GM19193 (cell line): ENCODE measurements around the gene NAB2.

Source experiments
- POLR2A ChIP-seq: IDR thresholded peaks from 4 replicates; pipeline ENCODE4 v1.6.1; 2011; ENCODE audit not compliant: insufficient read depth, insufficient read length; ENCODE audit errors: extremely low read depth

NAB2 gene

DNA sequence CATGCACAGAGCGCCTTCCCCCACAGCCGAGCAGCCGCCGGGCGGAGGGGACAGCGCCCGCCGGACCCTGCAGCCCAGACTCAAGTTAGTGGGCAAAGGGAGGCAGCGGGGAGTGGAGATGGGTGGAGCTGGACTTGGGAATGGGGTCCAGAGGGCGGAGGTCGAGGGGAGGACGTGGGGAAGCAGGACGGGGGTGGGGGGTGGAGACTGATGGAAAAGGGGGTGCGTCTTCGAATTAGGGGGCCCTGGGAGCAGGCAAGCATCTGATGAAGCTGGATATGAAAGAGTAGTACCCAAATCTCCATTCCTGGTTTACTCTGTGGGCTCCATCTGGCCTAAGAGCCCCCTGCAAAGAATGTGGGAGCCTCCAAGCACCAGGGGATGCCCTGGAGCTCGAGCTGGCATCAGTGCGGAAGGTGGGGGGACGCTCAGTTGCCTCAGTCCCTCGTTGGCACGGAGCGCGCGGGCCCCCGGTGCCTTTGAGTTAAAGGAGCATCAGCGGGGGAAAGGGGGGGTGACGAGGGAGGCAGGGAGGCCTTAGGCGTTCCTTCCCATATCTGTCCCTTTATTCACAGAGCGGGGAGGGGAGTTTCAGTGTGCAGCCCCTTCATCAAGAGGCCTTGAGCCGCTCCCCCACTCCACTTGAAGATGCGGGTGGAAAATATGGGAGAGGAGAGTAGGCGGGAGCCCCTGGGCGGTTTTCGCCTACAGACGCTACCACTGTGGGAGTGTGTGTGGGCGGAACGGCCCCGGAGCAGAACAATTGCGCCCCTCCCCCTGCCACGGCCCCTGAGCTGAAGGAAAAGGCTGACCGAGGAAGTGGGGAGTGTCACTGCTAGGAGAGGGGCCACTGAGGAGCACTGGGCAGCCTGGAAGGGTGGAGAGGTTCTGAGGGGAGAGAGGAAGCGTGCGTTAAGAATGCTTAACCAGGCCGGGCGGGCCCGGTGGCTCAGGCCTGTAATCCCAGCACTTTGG, 644 bp downstream of the NAB2 start:
- no peak for TF ChIP-seq POLR2A

DNA sequence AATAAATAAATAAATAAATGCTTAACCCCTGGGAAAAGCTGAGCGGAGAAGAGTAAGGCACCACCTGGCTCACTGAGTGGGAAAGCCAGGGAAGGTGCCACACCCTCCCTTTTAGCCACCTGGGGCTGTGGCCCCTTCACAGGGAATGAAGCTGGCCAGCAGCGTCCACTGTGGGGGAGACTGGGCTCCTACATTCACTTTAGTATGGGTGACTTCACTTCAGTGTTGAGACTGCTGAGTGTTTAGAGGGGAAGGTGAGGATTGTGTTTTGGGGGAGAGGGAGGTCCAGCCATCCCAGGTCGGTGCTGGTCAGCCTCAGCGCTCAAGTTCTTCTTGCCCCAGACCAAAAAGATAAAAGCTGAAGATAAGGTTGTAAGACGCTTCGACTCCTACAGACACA, 1.6 kb downstream of the NAB2 start:
- no peak for TF ChIP-seq POLR2A

DNA sequence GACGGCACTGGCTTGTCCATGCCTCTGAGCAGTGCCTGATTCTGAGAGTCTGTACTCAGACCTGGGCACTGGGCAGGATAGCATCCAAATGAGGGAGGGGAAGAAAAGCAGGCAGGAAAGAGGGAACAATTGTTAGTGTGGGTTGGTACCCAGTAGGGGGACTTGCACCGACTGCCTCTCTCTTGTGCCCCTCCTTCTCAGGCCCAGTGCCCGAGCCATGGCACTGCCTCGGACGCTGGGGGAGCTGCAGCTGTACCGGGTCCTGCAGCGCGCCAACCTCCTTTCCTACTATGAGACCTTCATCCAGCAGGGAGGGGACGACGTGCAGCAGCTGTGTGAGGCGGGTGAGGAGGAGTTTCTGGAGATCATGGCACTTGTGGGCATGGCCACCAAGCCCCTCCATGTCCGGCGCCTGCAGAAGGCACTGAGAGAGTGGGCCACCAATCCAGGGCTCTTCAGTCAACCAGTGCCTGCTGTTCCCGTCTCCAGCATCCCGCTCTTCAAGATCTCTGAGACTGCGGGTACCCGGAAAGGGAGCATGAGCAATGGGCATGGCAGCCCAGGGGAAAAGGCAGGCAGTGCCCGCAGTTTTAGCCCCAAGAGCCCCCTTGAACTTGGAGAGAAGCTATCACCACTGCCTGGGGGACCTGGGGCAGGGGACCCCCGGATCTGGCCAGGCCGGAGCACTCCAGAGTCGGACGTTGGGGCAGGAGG, 2.2 kb downstream of the NAB2 start:
- no peak for TF ChIP-seq POLR2A

DNA sequence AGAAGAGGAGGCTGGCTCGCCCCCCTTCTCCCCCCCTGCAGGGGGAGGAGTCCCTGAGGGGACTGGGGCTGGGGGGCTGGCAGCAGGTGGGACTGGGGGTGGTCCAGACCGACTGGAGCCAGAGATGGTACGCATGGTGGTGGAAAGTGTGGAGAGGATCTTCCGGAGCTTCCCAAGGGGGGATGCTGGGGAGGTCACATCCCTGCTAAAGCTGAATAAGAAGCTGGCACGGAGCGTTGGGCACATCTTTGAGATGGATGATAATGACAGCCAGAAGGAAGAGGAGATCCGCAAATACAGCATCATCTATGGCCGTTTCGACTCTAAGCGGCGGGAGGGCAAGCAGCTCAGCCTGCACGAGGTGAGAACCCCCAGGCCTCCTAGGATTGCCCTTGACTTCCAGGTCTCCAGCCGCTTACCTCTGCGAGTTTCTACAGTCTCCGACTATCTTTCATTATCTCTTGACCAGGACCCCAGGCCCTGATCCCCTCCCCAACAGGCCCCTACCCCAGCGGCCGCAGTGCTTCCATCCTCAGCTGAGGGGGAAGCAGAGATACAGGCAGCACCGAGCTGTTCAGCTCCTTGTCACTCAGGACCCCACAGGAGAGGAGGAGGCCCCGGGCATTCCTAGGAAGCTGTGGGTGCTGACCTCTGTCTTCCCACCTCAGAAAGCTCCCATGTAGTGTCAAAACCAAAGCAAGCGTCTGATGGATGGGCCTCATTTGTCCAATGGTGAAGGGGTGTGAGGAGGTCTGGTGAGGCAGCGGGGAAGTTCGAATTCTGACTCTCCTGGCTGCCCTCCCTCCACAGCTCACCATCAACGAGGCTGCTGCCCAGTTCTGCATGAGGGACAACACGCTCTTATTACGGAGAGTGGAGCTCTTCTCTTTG, 3.0 kb downstream of the NAB2 start:
- TF ChIP-seq POLR2A = no peak

DNA sequence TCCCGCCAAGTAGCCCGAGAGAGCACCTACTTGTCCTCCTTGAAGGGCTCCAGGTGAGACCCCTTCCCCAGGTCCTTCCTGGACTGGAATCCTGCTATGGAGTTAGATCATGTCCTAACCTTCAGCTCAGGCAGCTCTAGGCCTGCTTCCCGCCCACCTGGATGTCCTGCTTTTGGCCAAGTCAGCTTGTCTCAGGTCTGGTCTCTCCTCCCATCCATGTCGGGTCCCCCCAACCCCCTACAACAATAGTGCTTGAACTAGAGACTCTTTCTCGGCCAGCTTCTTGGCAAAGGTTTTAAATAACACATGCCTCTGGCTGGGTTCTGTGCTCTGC, 3.6 kb downstream of the NAB2 start:
- TF ChIP-seq POLR2A = no peak

DNA sequence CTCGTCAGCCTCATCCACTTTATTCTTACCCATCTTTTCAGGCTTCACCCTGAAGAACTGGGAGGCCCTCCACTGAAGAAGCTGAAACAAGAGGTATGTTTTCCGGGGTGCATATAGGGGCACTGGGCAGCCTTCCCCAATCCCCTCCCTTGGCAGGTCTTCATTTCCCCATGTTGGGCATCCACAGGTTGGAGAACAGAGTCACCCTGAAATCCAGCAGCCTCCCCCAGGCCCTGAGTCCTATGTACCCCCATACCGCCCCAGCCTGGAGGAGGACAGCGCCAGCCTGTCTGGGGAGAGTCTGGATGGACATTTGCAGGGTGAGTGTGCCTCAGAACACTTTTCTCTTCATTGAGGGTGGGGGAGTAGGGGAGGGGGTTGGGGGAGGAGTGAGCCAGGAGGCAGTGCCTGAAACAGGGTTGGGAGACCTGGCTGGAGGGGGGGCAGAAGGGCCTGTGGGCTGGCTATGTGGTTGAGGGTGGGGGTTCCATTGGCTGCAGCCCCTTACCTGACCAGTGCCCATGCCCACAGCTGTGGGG, 4.0 kb downstream of the NAB2 start:
- no peak for TF ChIP-seq POLR2A

DNA sequence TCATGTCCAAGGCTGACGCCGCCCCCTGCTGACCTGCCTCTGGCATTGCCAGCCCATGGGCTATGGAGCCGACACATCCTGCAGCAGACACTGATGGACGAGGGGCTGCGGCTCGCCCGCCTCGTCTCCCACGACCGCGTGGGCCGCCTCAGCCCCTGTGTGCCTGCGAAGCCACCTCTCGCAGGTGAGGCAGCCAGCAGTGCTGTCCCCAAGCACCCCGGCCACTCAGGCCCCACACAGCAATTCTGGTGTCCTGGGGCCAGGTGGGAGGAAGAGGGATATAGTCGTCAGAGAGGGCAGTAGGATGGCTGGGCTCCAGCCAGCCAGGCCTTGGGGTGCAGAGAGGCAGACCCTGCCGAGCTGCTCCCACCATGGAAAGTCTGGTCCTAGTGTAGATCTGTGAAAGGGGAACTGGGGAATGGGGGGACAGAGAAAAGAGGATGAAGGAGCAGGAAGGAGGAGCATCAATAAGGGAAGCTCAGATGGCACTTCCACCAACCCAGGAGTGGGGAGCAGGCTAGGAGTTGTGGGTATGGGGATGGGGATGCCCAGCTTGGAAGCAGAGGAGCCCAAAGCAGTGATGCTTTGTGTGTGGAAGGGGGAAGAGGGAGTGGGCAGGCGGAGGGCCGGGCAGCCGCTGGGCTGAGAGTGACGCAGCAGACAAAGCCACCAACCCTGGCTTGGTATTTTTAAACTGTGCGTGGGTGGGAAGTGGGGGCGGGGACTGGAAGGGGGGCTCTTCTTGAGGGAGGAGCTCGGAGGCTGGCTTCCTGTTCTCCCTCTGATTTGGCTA, 4.7 kb downstream of the NAB2 start:
- TF ChIP-seq POLR2A = peak; percentile 35

DNA sequence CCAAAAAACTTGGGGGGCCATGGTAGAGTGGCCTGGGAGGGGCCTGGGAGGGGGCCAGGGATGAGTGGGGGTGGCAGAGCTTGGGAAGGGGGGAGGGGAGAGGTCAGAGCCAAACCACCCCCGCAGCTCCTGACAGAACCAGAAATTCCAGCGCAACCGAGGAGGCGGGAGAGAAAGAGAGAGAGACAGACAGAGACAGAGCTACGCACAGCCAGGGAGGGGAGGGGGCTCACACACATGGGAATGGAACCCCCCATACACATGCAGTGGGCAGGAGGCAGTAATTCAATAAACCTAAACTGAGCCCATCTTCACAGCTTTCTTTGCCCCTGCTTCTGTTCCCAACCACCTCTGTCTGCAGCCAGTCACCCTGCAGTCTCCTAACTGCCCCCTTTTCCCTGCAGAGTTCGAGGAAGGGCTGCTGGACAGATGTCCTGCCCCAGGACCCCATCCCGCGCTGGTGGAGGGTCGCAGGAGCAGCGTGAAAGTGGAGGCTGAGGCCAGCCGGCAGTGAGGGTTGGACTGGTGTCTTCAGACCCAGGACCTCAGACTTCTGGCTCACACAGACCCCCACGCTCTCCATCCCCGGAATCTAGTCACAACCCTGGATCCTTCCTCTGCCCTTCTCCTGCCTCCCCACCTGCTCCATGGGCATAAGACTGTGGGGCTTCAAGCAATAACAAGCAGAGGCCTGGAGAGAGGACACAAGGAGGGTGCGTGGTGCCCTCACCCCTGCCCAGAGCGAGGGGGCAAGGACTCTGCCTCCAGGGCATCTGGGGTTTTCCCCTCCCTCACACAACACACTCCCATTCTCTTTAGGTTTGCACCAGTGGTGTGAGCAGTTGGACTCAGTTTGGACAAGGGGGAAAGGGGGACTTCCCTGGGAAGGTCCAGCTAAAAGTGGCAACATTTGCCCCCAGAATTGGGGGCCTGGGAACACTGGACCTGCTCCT, 5.6 kb downstream of the NAB2 start:
- TF ChIP-seq POLR2A = peak; percentile 41

DNA sequence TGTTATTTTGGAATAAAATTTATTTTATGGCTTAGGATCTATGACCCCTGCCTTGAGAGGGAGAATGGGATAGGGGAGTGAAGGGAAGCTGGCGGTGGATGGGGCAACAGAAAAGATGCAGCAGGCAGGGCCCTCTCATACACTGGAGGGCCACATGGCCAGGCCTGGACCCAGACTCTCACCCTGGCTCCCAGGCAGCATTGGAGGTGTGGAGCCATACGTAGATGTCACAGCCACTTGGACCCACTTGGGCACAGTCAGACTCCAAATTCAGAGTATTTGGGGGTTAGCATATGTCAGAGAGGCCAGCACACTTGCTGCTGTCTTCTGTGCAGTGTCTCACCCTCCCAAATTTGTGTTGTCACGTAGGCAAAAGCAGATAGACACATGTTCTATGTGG, 6.5 kb downstream of the NAB2 start:
- no peak for TF ChIP-seq POLR2A

DNA sequence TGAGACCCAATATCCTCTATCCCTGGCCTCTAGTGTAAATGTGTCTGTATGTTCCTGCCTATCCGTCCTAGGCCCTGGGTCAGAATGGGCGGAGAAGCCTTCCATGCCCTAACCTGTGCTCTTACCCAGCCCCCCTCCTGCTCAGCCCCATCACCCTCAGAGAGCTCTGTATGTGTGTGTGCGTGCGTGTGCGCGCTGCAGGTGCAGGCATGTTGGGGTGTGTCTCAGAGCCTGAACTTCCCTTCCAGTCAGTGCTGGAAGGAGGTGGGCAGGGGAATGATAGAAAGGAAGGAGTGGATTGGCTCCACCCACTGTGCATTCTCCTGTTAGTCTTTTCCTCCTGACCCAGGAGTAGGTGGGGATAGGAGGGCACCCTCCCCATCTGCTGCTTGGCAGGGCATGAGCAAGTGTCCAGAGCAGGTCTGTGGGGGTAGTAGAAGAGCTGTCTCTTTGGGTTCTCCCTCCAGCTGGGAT, 7.2 kb downstream of the NAB2 start:
- TF ChIP-seq POLR2A = no peak

DNA sequence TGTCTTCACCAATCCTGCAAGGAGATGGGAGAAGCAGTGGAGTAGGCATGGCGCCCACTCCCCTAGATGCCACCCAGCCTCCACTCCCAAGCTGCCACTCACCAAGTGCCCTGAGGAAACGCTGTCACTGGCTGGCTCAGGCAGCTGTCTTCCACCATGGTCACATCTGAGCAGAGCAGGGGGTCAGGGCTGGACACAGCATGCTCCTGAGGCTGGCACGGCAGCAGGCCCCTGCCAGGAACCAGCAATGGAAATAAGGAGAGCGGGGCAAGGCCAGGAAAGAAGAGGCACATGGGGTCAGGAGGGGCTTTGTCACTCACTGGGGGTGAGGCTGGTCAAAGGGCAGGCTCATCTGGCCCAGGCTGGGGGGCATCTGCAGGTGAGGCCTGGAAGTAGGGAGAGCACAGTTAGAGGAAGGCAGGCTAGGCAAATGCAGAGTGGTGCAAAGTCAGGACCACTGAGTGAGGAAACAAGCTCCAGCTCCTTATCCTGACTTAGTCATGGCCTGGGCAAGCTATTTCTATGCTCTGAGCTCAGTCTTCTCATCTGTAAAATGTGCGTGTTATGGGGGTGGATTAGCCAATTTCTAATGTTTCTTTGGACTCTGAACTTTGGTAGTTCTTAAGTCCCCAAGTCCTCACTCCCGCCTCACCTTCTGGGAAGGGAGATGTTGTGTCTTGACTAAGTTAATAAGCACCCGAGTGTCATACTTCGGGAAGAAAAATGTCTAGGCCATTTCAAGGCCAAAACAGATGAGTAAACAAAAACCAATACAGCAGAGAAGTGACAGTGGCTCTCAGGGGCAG, 8.0 kb downstream of the NAB2 start:
- no peak for TF ChIP-seq POLR2A

DNA sequence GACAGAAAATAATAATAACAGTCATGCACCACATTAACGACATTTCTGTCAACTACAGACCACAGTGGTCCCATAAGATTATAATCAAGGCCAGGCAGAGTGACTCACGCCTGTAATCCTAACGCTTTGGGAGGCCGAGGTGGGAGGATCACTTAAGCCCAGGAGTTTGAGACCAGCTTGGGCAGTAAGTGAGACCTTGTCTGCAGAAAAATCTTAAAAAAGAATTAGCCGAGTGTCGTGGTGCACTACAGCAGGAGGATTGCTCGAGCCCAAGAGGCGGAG, 8.6 kb downstream of the NAB2 start:
- no peak for TF ChIP-seq POLR2A
